MM.1S (cell line): ENCODE measurements around the gene GPAT3.

Source experiments
- DNase-seq: peaks from one replicate; pipeline ENCODE4 v3.0.0-alpha.2; 2015
- H2AFZ ChIP-seq: fragments of 300-600 bp; sonication (generic); 2 replicates; pipeline ENCODE4 v1.6.0; 2016; ENCODE audit warnings: antibody characterized with exemption, low read length
- H3F3A ChIP-seq: fragments of 300-600 bp; sonication (generic); 2 replicates; pipeline ENCODE4 v1.6.1; 2016; ENCODE audit warnings: mild to moderate bottlenecking, antibody characterized with exemption, low read length, moderate library complexity, mixed read lengths; ENCODE audit not compliant: insufficient read depth
- H3K27ac ChIP-seq: fragments of 300-600 bp; sonication (generic); 2 replicates; pipeline ENCODE4 v1.5.1; 2016; ENCODE audit warnings: mild to moderate bottlenecking, low read length
- H3K27me3 ChIP-seq: fragments of 300-600 bp; sonication (generic); replicated peaks from 2 replicates; pipeline ENCODE4 v1.6.0; 2016; ENCODE audit warnings: low read length; ENCODE audit not compliant: insufficient read depth
- H3K36me3 ChIP-seq: fragments of 300-600 bp; sonication (generic); replicated peaks from 2 replicates; pipeline ENCODE4 v1.6.1; 2016; ENCODE audit warnings: mild to moderate bottlenecking, low read length, mixed read lengths; ENCODE audit not compliant: insufficient read depth
- H3K4me1 ChIP-seq: fragments of 300-600 bp; sonication (generic); 2 replicates; pipeline ENCODE4 v1.6.1; 2016; ENCODE audit warnings: low read length, mixed read lengths
- H3K4me2 ChIP-seq: fragments of 300-600 bp; sonication (generic); 2 replicates; pipeline ENCODE4 v1.6.0; 2016; ENCODE audit warnings: low read depth, low read length
- H3K4me3 ChIP-seq: fragments of 300-600 bp; sonication (generic); 2 replicates; pipeline ENCODE4 v1.5.1; 2016; ENCODE audit warnings: low read length, mixed read lengths
- H3K79me2 ChIP-seq: fragments of 300-600 bp; sonication (generic); 2 replicates; pipeline ENCODE4 v1.6.1; 2016; ENCODE audit warnings: mixed run types, low read length, mixed read lengths
- H3K9ac ChIP-seq: fragments of 300-600 bp; sonication (generic); 2 replicates; pipeline ENCODE4 v1.6.1; 2016; ENCODE audit warnings: low read length, mixed read lengths
- H3K9me2 ChIP-seq: fragments of 300-600 bp; sonication (generic); replicated peaks from 2 replicates; pipeline ENCODE4 v1.6.1; 2016; ENCODE audit warnings: mild to moderate bottlenecking, low read length, mixed read lengths; ENCODE audit not compliant: insufficient read depth
- H3K9me3 ChIP-seq: fragments of 300-600 bp; sonication (generic); replicated peaks from 2 replicates; pipeline ENCODE4 v1.6.1; 2016; ENCODE audit warnings: mild to moderate bottlenecking, low read length, mixed read lengths; ENCODE audit not compliant: insufficient read depth
- H4K20me1 ChIP-seq: fragments of 300-600 bp; sonication (generic); 2 replicates; pipeline ENCODE4 v1.6.1; 2016; ENCODE audit warnings: mild to moderate bottlenecking, low read length, moderate library complexity, mixed read lengths; ENCODE audit not compliant: insufficient read depth
- EZH2 ChIP-seq: fragments of 300-600 bp; sonication (generic); optimal IDR thresholded peaks from 2 replicates; pipeline ENCODE3; 2017; ENCODE audit warnings: low read depth, mild to moderate bottlenecking, antibody characterized with exemption, low read length, mixed read lengths
- EZH2phosphoT487 ChIP-seq: fragments of 300-600 bp; sonication (generic); IDR thresholded peaks from 2 replicates; pipeline ENCODE4 v1.6.1; 2018; ENCODE audit warnings: antibody characterized with exemption, low read length
- TF ChIP-seq, protein P1 (sequence below): fragments of 300-600 bp; sonication (generic); IDR thresholded peaks from 2 replicates; pipeline ENCODE4 v1.5.1; 2016; ENCODE audit warnings: antibody characterized with exemption, low read length, mixed read lengths

Gene GPAT3

DNA sequence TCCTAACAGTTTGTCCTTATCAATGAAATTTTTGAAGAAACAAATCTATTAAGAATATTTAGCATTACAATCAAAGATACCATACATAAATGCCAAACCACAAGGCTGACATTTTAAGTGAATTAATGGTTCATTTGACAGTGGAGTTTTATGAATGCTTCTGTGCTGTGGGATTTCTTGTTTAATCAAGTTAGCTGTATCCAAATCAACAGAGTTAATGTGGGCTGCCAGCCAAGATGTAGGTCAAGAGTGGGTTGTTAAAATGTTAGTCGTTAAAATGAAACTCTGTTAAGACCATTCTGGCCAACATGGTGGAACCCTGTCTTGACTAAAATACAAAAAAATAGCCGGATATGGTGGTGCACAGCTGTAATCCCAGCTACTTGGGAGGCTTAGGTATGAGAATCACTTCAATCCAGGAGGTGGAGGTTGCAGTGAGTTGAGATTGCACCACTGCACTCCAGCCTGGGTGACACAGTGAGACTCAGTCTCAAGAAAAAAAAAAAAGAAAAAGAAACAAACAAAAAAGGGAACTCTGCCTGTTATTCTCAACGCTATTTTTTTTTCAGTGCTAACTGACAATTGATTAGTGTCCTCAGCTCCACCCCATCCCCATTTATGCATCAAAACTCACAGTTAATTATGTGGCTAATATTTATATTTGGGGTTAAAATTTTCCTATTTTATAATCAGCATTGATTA, 20.2 kb downstream of the GPAT3 start:
- Histone ChIP-seq H3K27ac (no peak overlapping the region), H3K36me3 (no peaks in the 10 kb centered on the region), H3F3A (no peaks in the 10 kb centered on the region), H2AFZ (no peak overlapping the region), H3K4me2 (no peak overlapping the region), H3K4me3 (no peak overlapping the region), H3K9ac (no peak overlapping the region), H3K4me1 (peaks cover 8% of the 10 kb centered on the region; the same call in 1 of the 2 replicates), H3K9me3 (no peaks in the 10 kb centered on the region), H4K20me1 (no peaks in the 10 kb centered on the region), H3K79me2 (no peaks in the 10 kb centered on the region), H3K9me2 (no peaks in the 10 kb centered on the region), H3K27me3 (no peaks in the 10 kb centered on the region)
- TF ChIP-seq EZH2 (no peak), EZH2phosphoT487 (no peak)
- TF ChIP-seq, protein P1, sequence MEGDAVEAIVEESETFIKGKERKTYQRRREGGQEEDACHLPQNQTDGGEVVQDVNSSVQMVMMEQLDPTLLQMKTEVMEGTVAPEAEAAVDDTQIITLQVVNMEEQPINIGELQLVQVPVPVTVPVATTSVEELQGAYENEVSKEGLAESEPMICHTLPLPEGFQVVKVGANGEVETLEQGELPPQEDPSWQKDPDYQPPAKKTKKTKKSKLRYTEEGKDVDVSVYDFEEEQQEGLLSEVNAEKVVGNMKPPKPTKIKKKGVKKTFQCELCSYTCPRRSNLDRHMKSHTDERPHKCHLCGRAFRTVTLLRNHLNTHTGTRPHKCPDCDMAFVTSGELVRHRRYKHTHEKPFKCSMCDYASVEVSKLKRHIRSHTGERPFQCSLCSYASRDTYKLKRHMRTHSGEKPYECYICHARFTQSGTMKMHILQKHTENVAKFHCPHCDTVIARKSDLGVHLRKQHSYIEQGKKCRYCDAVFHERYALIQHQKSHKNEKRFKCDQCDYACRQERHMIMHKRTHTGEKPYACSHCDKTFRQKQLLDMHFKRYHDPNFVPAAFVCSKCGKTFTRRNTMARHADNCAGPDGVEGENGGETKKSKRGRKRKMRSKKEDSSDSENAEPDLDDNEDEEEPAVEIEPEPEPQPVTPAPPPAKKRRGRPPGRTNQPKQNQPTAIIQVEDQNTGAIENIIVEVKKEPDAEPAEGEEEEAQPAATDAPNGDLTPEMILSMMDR: no peak
- DNase-seq: no peak

DNA sequence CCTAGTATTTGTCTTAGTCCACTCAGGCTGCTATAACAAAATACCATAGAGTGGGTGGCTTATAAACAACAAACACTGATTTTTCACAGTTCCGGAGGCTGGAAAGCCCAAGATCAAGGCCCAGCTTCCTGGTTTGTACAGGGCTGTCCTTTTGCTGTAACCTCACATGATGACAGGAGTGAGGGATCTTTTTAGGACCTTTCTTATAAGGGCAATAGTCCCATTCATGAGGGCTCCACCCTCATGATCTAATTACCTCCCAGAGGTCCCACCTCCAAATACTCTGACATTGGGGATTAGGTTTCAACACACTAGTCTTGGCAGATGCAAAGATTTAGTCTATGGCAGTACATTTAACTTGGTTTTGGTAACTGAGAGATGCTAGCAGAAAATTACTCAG, 20.9 kb downstream of the GPAT3 start:
- Histone ChIP-seq H2AFZ (no peak overlapping the region), H3K36me3 (no peaks in the 10 kb centered on the region), H3K27ac (no peak overlapping the region), H3K9ac (no peak overlapping the region), H4K20me1 (no peaks in the 10 kb centered on the region), H3K4me3 (no peak overlapping the region), H3K9me3 (no peaks in the 10 kb centered on the region), H3K9me2 (no peaks in the 10 kb centered on the region), H3K4me2 (no peak overlapping the region), H3K79me2 (no peaks in the 10 kb centered on the region), H3K4me1 (peaks cover 8% of the 10 kb centered on the region; the same call in 1 of the 2 replicates), H3F3A (no peaks in the 10 kb centered on the region), H3K27me3 (no peaks in the 10 kb centered on the region)
- DNase-seq: no peak
- TF ChIP-seq, protein P1: no peak
- TF ChIP-seq EZH2: no peak

DNA sequence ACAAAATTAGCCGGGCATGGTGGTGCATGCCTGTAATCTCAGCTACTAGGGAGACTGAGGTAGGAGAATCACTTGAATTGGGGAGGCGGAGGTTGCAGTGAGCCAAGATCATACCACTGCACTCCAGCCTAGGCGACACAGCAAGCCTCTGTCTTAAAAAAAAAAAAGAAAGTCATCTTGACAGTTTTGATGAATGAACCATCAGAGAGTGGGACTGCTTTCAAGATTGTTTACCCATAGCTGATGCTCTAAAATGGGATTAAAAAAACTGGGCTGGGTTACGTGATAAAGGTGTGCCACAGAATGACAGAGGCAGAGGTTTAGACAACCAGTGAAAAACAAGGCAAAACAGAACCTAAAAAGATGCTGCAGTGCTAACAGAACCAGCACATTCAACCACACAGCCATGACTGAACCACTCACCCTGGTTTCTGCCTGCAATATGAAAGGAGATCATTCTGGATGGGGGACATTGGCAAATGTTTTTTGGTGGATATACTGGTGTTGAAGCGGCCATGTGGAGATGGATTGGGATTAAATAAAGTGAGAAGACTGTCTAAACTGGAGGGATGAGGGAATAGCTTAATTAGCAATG, 22.2 kb downstream of the GPAT3 start:
- Histone ChIP-seq H3K79me2 (no peaks in the 10 kb centered on the region), H3K27ac (no peak overlapping the region), H3K9me2 (no peaks in the 10 kb centered on the region), H3K4me1 (peaks cover 2% of the 10 kb centered on the region; the same call in 1 of the 2 replicates), H3K9me3 (no peaks in the 10 kb centered on the region), H3K36me3 (no peaks in the 10 kb centered on the region), H2AFZ (no peak overlapping the region), H3K4me2 (no peak overlapping the region), H4K20me1 (no peaks in the 10 kb centered on the region), H3K4me3 (no peak overlapping the region), H3K9ac (no peak overlapping the region), H3K27me3 (no peaks in the 10 kb centered on the region), H3F3A (no peaks in the 10 kb centered on the region)
- DNase-seq: no peak
- TF ChIP-seq EZH2 (no peak), EZH2phosphoT487 (no peak)
- TF ChIP-seq, protein P1: no peak
